Measurements from ENCODE around the gene PFKL.

Gene PFKL

DNA sequence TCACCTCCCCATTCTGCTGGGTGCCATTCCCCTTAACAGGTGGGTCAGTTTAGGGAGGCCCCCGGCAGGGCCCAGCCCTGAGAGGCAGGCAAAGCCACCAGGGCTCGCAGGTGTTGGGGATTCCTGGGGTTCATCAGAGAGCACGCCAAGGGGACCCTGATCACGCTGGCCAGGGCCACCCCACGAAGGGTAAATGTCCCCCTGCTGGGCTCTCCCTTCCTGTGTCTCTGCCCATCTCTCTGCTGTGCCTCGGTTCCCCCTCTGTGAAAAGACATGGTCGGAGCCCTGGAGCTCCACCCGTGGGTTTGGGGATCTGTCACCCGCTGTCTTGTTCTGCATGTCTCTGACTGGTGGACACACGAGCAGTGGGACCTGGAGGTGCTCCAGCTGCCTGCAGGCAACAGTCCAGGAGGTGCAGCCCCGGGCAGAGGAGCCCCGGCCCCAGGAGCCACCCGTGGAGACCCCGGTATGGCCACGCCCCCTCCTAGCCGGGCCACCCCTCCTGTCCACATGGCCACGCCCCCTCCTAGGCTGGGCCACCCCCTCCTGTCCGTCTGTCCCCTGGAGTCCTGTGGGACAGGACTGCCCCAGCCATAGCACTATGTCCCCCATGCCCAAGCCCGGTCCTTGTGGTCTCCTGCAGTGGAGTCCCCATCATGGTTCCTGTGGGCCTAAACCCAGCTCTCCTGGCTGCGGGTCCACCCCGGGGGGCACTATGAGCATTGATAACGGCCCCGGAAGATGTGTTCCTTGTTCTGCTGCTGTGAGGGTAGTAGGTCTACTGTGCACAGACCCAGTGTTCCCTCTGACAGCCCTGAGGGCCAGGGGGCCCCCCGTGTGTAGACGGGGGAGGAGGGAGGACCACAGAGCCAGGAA lies 7.7 kb upstream of the PFKL start:
- TF ChIP-seq, protein P1, sequence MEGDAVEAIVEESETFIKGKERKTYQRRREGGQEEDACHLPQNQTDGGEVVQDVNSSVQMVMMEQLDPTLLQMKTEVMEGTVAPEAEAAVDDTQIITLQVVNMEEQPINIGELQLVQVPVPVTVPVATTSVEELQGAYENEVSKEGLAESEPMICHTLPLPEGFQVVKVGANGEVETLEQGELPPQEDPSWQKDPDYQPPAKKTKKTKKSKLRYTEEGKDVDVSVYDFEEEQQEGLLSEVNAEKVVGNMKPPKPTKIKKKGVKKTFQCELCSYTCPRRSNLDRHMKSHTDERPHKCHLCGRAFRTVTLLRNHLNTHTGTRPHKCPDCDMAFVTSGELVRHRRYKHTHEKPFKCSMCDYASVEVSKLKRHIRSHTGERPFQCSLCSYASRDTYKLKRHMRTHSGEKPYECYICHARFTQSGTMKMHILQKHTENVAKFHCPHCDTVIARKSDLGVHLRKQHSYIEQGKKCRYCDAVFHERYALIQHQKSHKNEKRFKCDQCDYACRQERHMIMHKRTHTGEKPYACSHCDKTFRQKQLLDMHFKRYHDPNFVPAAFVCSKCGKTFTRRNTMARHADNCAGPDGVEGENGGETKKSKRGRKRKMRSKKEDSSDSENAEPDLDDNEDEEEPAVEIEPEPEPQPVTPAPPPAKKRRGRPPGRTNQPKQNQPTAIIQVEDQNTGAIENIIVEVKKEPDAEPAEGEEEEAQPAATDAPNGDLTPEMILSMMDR (IDR thresholded peaks at IDR 0.05; ENCODE audit: insufficient read depth, missing control alignments) = no peak
- DNase-seq (ENCODE audit: insufficient read length, low spot score) (no peak), FAIRE-seq (no peak)

DNA sequence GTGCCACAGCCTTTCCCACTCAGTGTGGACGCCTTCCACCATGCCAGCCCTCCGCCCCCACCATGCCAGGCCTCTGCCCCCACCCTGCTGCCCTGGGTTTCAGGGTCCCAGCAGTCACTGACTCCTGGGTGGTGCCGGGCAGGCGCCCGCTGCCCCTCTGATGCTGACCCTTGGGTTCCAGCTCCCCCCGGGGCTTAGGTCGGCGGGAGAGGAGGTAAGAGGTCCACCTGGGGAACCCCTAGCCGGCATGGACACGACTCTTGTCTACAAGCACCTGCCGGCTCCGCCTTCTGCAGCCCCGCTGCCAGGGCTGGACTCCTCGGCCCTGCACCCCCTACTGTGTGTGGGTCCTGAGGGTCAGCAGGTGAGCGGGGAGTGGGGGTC lies 7.0 kb upstream of the PFKL start:
- FAIRE-seq = no peak
- TF ChIP-seq, protein P1 (IDR thresholded peaks at IDR 0.05; ENCODE audit: insufficient read depth, missing control alignments) = no peak
- no peak for DNase-seq (ENCODE audit: insufficient read length, low spot score)

DNA sequence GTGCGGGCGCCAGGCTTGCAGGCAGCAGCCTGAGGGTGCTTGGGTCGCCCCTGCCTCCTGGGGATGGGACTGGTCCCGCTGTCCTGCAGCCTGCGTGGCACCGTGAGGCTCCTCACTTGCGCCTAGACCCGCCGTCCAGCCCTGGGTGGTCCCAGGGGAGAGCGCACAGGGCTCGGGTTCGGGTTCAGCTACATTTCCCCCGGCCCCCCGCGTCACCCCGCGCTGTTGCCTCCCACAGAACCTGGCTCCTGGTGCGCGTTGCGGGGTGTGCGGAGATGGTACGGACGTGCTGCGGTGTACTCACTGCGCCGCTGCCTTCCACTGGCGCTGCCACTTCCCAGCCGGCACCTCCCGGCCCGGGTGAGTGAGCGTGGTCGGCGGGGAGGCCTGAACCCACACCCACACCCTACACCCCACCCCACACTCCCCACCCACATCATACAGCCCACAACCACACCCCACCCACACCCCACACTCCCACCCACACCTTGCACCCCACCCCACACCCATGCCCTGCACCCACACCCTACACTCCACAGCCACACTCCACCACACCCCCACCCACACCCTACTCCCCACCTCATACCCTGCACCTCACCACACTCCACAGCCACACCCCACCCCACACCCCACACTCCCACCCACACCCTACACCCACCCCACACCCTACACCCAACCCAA lies 6.2 kb upstream of the PFKL start:
- FAIRE-seq (no peak), DNase-seq (ENCODE audit: insufficient read length, low spot score) (no peak)
- TF ChIP-seq, protein P1 (IDR thresholded peaks at IDR 0.05; ENCODE audit: insufficient read depth, missing control alignments) = no peak

DNA sequence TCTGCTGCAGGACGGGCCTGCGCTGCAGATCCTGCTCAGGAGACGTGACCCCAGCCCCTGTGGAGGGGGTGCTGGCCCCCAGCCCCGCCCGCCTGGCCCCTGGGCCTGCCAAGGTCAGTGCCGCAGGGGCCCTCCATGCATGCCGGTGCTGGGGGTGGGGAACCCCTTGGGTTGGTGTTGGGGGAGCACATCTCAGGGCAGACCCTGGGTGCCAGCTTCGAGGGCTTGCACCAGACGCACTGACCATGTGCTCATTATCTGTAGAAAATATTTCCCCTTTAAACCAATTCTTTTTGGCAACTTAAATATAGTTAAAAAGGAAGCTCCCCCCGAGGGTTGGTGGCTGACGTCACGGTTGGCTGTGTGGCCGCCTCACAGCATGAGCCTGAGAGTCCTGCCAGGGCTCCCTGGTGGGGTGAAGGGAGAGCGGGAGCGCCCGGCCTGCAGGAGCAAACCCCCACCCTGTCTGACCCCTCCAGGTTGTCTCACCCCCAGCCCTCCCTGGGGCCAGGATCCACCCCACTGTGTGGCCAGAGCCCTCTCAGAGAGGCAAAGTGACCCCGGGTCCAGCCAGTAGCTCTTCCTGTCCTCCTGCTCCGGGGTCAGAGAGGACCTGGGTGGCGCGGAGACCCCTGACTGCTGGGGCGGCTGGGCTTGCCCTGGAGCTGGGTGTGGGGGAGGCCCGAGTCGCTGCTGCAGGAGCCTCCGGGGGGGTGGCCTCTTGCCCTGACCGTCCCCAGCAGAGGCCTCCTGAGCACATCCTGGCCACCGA lies 5.3 kb upstream of the PFKL start:
- DNase-seq (ENCODE audit: insufficient read length, low spot score) (no peak), FAIRE-seq (no peak)
- TF ChIP-seq, protein P1 (IDR thresholded peaks at IDR 0.05; ENCODE audit: insufficient read depth, missing control alignments) = no peak

DNA sequence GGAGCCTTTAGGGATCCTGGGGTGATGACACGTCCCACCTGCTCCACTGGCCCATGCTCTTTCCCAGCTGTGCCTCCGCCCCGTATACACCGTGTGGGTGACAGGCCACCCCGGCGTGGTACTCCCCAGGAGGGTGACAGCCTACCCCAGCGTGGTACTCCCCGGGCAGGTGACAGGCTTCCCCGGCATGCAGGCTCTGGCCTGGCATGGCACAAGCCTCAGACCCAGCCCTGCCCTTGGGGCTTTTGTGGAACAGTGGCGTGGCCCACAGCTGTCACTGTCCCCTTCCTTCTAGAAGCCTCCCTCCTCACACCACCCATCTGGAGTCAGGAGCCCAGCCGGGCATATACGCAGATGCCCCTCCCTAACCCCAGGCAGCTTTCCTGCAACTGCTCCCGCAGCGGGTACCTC lies 4.7 kb upstream of the PFKL start:
- TF ChIP-seq, protein P1 (IDR thresholded peaks at IDR 0.05; ENCODE audit: insufficient read depth, missing control alignments) = no peak
- DNase-seq (ENCODE audit: insufficient read length, low spot score) (no peak), FAIRE-seq (no peak)

DNA sequence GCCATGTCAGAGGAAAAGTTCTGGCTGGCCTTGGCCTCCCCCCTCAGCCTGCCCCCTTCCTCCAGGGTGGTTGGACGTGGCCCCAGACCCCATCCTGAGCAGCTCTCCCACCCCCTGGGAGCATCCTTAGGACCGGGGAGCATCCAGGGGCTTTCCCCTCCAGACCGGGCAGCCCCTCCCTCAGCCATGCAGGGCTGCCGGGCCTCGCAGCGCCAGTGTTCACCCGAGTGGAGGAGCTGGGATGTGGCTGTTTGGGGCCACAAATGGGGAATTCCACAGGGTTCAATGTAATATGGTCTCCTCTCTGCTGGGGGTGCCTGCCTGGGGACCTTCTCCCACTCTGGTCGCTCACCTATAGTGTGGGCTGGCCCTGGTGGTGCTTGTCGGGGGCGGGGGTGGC lies 4.2 kb upstream of the PFKL start:
- TF ChIP-seq, protein P1 (IDR thresholded peaks at IDR 0.05; ENCODE audit: insufficient read depth, missing control alignments) = no peak
- DNase-seq (ENCODE audit: insufficient read length, low spot score) = no peak
- FAIRE-seq = no peak
